ENCODE data around the gene RAB27A. TPM values are rescaled to one million over a fixed set of nuclear protein-coding genes. Genes with fewer than 3 reads are reported as not detected.
A peak's percentile ranks its signal among the peaks of the same experiment; 100 is the strongest.

Gene RAB27A
- total and polyA plus RNA-seq, 9 of the 15 experiments (the other 6 are each of a cell fraction or from before 2014, with no cell fraction given), result 31.5 to 171 (median 80.4) TPM

DNA sequence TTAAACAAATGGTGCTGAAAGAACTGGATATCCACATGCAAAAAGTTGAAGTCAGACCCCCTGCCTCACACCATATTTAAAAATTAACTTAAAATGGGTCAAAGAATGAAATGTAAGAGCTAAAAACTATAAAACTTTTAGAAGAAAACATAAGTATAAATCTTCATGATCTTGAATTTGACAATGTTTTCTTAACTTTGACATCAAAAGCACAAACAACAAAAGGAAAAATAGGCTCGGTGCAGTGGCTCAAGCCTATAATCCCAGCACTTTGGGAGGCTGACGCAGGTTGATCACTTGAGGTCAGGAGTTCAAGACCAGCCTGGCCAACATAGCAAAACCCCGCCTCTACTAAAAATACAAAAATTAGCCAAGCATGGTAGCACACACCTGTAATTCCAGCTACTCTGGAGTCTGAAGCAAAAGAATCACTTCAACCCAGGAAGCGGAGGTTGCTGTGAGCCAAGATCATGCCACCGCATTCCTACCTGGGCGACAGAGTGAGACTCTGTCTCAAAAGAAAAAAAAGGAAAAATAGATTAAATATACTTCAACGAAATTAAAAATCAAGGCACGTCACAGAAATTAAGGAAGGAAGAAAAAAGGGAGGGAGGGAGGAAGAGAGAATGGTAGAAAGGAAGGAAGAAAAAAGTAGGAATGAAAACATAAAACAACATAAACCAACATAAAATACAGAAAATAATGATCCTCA, 1.5 kb downstream of the RAB27A start (continued):
- TF ChIP-seq, protein P1, sequence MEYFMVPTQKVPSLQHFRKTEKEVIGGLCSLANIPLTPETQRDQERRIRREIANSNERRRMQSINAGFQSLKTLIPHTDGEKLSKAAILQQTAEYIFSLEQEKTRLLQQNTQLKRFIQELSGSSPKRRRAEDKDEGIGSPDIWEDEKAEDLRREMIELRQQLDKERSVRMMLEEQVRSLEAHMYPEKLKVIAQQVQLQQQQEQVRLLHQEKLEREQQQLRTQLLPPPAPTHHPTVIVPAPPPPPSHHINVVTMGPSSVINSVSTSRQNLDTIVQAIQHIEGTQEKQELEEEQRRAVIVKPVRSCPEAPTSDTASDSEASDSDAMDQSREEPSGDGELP (CRISPR knock-in tag; IDR thresholded peaks at IDR 0.05; ENCODE audit: borderline replicate concordance), result no peak
- TF ChIP-seq, protein P2, sequence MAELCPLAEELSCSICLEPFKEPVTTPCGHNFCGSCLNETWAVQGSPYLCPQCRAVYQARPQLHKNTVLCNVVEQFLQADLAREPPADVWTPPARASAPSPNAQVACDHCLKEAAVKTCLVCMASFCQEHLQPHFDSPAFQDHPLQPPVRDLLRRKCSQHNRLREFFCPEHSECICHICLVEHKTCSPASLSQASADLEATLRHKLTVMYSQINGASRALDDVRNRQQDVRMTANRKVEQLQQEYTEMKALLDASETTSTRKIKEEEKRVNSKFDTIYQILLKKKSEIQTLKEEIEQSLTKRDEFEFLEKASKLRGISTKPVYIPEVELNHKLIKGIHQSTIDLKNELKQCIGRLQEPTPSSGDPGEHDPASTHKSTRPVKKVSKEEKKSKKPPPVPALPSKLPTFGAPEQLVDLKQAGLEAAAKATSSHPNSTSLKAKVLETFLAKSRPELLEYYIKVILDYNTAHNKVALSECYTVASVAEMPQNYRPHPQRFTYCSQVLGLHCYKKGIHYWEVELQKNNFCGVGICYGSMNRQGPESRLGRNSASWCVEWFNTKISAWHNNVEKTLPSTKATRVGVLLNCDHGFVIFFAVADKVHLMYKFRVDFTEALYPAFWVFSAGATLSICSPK (IDR thresholded peaks at IDR 0.05; ENCODE audit: borderline replicate concordance), result 0 out of 2 replicates have a peak, but pooled peaks have one; percentile 29
- TF ChIP-seq ILF3 (IDR thresholded peaks at IDR 0.05; ENCODE audit: borderline replicate concordance) (no peak), ETV1 (tag; conservative IDR thresholded peaks at IDR 0.05; ENCODE audit: low read depth) (no peak), SRSF1 (IDR thresholded peaks at IDR 0.05; ENCODE audit: low read depth, low read length) (no peak), MCM7 (IDR thresholded peaks at IDR 0.05) (no peak), RB1 (IDR thresholded peaks at IDR 0.05; ENCODE audit: low read depth) (no peak), CBX5 (IDR thresholded peaks at IDR 0.05; ENCODE audit: borderline replicate concordance, low read depth) (no peak), ZNF77 (CRISPR knock-in tag; IDR thresholded peaks at IDR 0.05) (no peak), TAF7 (tag; IDR thresholded peaks at IDR 0.05) (no peak)
- TF ChIP-seq, protein P3, sequence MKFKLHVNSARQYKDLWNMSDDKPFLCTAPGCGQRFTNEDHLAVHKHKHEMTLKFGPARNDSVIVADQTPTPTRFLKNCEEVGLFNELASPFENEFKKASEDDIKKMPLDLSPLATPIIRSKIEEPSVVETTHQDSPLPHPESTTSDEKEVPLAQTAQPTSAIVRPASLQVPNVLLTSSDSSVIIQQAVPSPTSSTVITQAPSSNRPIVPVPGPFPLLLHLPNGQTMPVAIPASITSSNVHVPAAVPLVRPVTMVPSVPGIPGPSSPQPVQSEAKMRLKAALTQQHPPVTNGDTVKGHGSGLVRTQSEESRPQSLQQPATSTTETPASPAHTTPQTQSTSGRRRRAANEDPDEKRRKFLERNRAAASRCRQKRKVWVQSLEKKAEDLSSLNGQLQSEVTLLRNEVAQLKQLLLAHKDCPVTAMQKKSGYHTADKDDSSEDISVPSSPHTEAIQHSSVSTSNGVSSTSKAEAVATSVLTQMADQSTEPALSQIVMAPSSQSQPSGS (CRISPR knock-in tag; IDR thresholded peaks at IDR 0.05), result no peak
- TF ChIP-seq, protein P4, sequence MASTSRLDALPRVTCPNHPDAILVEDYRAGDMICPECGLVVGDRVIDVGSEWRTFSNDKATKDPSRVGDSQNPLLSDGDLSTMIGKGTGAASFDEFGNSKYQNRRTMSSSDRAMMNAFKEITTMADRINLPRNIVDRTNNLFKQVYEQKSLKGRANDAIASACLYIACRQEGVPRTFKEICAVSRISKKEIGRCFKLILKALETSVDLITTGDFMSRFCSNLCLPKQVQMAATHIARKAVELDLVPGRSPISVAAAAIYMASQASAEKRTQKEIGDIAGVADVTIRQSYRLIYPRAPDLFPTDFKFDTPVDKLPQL (IDR thresholded peaks at IDR 0.05; ENCODE audit: extremely low read depth, insufficient read length), result no peak
- TF ChIP-seq, protein P5, sequence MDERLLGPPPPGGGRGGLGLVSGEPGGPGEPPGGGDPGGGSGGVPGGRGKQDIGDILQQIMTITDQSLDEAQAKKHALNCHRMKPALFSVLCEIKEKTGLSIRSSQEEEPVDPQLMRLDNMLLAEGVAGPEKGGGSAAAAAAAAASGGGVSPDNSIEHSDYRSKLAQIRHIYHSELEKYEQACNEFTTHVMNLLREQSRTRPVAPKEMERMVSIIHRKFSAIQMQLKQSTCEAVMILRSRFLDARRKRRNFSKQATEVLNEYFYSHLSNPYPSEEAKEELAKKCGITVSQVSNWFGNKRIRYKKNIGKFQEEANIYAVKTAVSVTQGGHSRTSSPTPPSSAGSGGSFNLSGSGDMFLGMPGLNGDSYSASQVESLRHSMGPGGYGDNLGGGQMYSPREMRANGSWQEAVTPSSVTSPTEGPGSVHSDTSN (CRISPR knock-in tag; IDR thresholded peaks at IDR 0.05; ENCODE audit: low read depth), result no peak
- TF ChIP-seq, protein P5 (tag; conservative IDR thresholded peaks at IDR 0.05; ENCODE audit: low read depth), result no peak
